Measurements from ENCODE around the gene SCLY. TPM values are rescaled to one million over a fixed set of nuclear protein-coding genes. Genes with fewer than 3 reads are reported as not detected.
A peak's percentile ranks its signal among the peaks of the same experiment; 100 is the strongest.

SCLY gene
- total RNA-seq, 1 donor from 2014 or later, result 13.5 TPM

GRCh38 chr2:238080518-238080917, 19.7 kb downstream of the SCLY start:
- TF ChIP-seq POLR2AphosphoS5 (IDR thresholded peaks at IDR 0.05; ENCODE audit: insufficient read depth in 1 of 2, low read depth in 1 of 2) (no peak), CTCF (IDR thresholded peaks at IDR 0.05) (no peak), POLR2A (IDR thresholded peaks at IDR 0.05) (no peak)
- intact Hi-C loops (cut with DNase I), result no loop called here
- peak in 1 of 2 donors; percentile 69 for DNase-seq (ENCODE audit: extremely low spot score in 2 of 2)
- H3K27me3 ChIP-seq, result no peaks in the 10 kb centered on the region
- H3K36me3 ChIP-seq, result peaks cover 0 to 22% of the 10 kb centered on the region in 2 donors
- no peaks in the 10 kb centered on the region for H3K4me1 ChIP-seq
- H3K27ac ChIP-seq, result no peak overlapping the region
- H3K4me3 ChIP-seq, result no peak overlapping the region
- no peaks in the 10 kb centered on the region for H3K9me3 ChIP-seq

- peaks cover 0 to 22% of the 10 kb centered on the region in 2 donors for H3K36me3 ChIP-seq
- intact Hi-C loops (cut with DNase I), result no loop called here
- H3K27ac ChIP-seq, result no peak overlapping the region
- H3K9me3 ChIP-seq, result no peaks in the 10 kb centered on the region
- TF ChIP-seq POLR2A (IDR thresholded peaks at IDR 0.05) (no peak), CTCF (IDR thresholded peaks at IDR 0.05) (no peak), POLR2AphosphoS5 (IDR thresholded peaks at IDR 0.05; ENCODE audit: insufficient read depth in 1 of 2, low read depth in 1 of 2) (no peak)
- no peaks in the 10 kb centered on the region for H3K27me3 ChIP-seq
- H3K4me3 ChIP-seq, result no peak overlapping the region
- DNase-seq (ENCODE audit: extremely low spot score in 2 of 2), result no peak
- H3K4me1 ChIP-seq, result no peaks in the 10 kb centered on the region
These were observed 20.3 kb downstream of the SCLY start for GRCh38 chr2:238081150-238081549.

- peaks cover 0 to 22% of the 10 kb centered on the region in 2 donors for H3K36me3 ChIP-seq
These were observed 20.8 kb downstream of the SCLY start for GRCh38 chr2:238081561-238081960.

GRCh38 chr2:238082151-238082550, 21.4 kb downstream of the SCLY start:
- no peaks in the 10 kb centered on the region for H3K27me3 ChIP-seq
- H3K4me3 ChIP-seq, result no peak overlapping the region
- TF ChIP-seq CTCF (IDR thresholded peaks at IDR 0.05) (no peak), POLR2AphosphoS5 (IDR thresholded peaks at IDR 0.05; ENCODE audit: insufficient read depth in 1 of 2, low read depth in 1 of 2) (no peak), POLR2A (IDR thresholded peaks at IDR 0.05) (no peak)
- intact Hi-C loops (cut with DNase I), result no loop called here
- H3K27ac ChIP-seq, result no peak overlapping the region
- no peaks in the 10 kb centered on the region for H3K4me1 ChIP-seq
- peak in 1 of 2 donors; percentile 76 for DNase-seq (ENCODE audit: extremely low spot score in 2 of 2)
- H3K9me3 ChIP-seq, result no peaks in the 10 kb centered on the region
- H3K36me3 ChIP-seq, result peaks cover 0 to 22% of the 10 kb centered on the region in 2 donors

More at GRCh38 chr2:238081561-238081960, 20.8 kb downstream of the SCLY start:
- intact Hi-C loops (cut with DNase I), result no loop called here
- no peak overlapping the region for H3K4me3 ChIP-seq
- no peak overlapping the region for H3K27ac ChIP-seq
- TF ChIP-seq CTCF (IDR thresholded peaks at IDR 0.05) (no peak), POLR2A (IDR thresholded peaks at IDR 0.05) (no peak)
- DNase-seq (ENCODE audit: extremely low spot score in 2 of 2), result no peak
- no peaks in the 10 kb centered on the region for H3K9me3 ChIP-seq
- H3K27me3 ChIP-seq, result no peaks in the 10 kb centered on the region
- H3K4me1 ChIP-seq, result no peaks in the 10 kb centered on the region

- H3K36me3 ChIP-seq, result peaks cover 0 to 22% of the 10 kb centered on the region in 2 donors
These were observed 22.0 kb downstream of the SCLY start for GRCh38 chr2:238082827-238083226.

More at GRCh38 chr2:238082827-238083226, 22.0 kb downstream of the SCLY start:
- Histone ChIP-seq H3K4me1 (no peaks in the 10 kb centered on the region), H3K4me3 (no peak overlapping the region), H3K9me3 (no peaks in the 10 kb centered on the region), H3K27me3 (no peaks in the 10 kb centered on the region), H3K27ac (no peak overlapping the region)
- intact Hi-C loops (cut with DNase I), result no loop called here
- no peak for TF ChIP-seq POLR2AphosphoS5 (IDR thresholded peaks at IDR 0.05; ENCODE audit: insufficient read depth in 1 of 2, low read depth in 1 of 2)
- no peak for TF ChIP-seq CTCF (IDR thresholded peaks at IDR 0.05)
- no peak for TF ChIP-seq POLR2A (IDR thresholded peaks at IDR 0.05)
- DNase-seq (ENCODE audit: extremely low spot score in 2 of 2), result no peak

All from vagina (tissue), 2 donors.